ENCODE measurements around the gene RTCB.
"Not testable (repeated sequence)": the region's sequence is repeated elsewhere in the genome, so short reads cannot be mapped to it uniquely, and the experiment has no call there.

Gene RTCB

DNA sequence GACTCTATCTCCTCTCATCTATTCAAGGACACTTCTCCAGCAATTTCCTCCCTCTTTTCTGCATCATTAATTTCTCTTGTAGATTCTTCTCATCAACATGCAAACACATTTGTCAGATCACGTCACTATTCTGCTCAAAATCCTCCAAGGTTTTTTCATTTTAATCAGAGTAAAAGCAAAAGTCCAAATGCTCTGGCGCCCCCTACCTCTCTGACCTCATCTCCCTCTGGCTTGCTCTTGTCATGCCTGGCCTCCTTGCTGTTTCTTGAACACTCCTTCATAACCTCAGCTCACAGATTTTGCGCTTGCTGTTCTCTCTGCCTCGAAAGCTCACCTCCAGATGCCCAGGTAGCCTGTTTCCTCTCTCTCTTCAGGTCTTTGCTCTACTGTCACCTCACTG lies 22.4 kb downstream of the RTCB start:
- no peak for DNase-seq (ENCODE audit: low spot score)

DNA sequence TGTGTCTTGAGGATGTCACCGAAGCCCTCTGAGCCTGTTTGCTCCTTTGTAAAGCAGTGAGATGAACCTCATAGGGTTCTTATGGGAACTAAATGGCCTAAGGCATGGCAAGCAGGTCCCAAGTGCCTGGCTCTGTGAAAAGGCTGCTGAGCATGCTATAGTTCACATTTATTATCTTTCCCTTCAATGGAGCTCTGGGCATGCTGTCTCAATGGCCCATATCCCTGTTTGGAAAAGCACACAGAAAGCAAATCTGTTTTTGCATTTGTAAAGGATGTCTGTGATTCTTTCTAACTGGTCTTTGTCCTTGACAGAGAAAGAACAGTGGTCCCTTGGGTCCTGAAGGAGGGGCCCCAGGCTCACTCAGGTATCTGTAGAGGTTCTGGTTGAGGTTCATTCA lies 26.4 kb downstream of the RTCB start:
- DNase-seq (ENCODE audit: low spot score) = no peak

DNA sequence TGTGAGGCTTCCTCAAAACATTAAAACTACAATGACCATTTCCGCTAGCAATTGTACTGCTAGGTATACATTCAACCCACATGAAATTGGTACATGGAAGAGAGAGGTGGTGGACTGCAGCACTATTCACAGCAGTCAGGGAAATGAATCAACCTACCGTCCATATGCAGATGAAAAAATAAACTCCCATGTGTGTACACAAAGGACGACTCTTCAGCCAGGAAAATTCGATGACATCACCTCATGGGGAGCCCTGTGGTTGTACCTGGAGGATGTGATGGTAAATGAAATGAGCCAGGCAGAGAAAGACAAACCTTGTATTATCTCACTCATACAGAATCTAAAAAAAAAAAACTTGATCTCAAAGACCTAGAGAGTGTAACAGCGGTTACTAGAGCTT lies 31.1 kb downstream of the RTCB start:
- no peak for DNase-seq (ENCODE audit: low spot score)

DNA sequence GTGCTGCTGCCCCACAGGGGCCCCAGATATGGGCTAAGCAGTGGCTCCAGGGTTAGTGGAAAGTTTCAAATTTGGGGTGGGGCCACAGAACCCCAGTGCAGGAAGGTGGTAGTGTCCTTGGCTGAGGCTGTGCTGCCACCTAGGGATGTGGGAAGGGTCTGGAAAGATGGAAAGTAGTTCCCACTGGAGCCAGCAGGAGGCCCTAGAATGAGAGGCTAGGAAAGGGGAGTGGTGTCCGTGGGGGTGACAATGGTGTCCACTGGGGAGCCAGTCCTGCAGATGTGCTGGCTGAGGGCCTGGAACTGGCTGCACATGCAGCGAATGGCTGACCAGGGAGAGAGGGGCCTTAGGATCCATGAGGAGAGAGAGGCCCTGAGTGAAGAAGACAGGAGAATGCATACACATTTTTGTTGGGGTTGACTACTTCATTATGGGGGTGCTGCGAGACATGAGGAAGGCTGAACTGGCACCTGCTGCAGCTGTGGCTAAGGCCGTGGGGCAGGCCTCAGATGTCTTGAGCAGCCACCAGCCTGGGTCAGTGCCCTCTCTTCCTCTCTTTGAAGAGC lies 33.3 kb downstream of the RTCB start:
- no peak for DNase-seq (ENCODE audit: low spot score)

- no peak for DNase-seq (ENCODE audit: low spot score)
Measured at GRCh38 chr22:32376681-32377080, 35.4 kb downstream of the RTCB start.

DNA sequence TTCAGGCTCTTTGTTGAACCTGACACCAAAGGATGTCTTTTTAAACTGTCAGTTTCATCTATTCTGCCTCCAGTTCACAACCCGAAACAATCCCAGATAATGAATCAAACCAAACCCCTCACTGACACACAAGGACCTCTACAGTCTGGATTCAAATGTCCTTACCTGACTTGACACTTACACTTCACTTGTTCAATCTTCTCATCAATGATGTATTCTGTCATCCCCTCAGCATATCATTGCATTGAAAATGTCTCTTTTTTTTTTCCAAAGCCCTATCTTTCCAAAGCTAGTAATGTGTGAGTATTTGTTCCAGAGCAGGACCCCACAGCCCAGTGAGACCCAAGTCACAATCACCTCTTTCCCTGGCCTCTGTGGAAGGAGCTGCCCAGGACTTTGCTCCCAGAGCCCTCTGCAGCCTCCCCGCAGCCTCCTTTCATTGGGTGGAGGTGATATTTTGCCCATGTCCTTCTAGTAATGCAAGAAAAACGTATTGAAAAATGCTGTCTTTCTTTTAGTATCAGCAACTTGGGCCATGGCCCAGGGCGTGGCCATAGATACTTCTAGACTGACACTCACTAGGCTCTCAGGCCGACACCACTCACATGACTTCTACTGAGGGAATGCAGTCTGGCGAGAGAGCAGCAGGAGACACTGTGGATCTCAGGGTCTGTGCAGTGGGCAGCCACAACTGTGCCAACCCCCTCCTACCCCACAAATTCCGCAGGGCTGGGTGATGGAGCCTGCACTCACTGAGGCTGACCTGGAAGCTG lies 36.2 kb downstream of the RTCB start:
- DNase-seq (ENCODE audit: low spot score) = no peak

DNA sequence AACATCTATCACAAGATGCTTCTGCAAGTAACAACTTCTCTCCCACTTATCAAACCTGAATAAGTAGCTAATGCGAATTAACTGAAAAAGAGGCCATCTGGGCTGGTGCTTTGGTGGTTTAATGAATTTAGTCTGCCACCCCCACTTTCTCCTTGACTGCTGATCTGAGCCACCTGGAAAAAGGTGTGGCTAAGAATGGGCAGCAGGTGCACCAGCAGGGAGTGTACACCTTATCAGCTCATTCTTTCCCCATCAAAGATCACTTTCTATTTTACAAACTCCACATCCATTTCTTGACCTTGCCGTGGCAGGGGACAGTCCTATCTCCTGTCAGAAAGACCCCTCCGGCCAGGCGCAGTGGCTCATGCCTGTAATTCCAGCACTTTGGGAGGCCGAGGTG lies 47.8 kb downstream of the RTCB start:
- no peak for DNase-seq (ENCODE audit: low spot score)

- no peak for DNase-seq (ENCODE audit: low spot score)
Measured at GRCh38 chr22:32361257-32361656, 50.8 kb downstream of the RTCB start.

DNA sequence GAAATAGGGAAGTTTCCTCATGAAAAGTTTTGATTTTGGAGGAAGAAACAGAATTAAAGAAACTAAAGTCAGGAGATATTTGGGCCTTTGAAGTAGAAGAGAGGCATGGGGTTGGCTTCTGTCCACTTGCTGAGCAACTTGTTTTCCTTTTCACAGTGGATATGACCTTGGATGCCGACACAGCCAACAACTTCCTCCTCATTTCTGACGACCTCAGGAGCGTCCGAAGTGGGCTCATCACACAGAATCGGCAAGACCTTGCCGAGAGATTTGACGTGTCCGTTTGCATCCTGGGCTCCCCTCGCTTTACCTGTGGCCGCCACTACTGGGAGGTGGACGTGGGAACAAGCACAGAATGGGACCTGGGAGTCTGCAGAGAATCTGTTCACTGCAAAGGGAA lies 52.0 kb downstream of the RTCB start:
- DNase-seq (ENCODE audit: low spot score) = not testable (repeated sequence)

DNA sequence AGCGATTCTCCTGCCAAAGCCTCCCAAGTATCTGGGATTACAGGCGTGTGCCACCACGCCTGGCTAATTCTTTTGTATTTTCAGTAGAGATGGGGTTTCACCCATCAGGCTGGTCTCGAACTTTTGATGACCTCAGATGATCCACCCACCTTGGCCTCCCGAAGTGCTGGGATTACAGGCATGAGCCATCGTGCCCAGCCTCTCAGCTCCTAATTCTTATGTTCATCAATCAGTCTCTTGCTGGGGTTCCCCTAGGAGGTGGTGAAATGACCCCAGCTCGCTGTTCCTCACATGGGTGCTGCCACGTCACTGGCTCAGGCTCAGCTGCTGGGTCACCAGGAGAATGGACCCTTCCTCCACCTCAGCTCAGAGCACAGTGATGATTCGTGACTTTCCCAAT lies 54.5 kb downstream of the RTCB start, which contains the start of gene RFPL3:
Gene RFPL3, plus strand, starts transcription at position 301 of the 400 bp plus-strand sequence. CDS start 205 bp downstream, outside the sequence.
- DNase-seq (ENCODE audit: low spot score) = not testable (repeated sequence)

DNA sequence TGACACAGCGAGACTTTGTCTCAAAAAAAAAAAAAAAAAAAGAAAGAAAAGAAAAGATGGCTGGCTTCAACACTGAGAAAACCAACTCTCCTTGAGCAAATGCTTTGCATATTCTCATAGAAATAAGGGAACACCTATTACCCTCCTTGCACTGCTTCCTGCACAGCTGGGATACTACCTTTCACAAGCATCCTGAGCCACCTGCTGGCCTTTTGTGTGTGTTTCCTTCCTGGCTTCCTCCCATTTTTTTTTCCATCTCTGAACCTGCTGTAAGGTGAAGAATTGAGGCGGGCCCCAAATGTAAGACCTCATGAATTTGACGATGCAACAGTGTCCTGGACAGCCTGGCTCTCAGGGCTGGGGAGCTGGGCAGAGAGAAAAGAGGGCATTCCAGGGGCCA lies 56.3 kb downstream of the RTCB start:
- DNase-seq (ENCODE audit: low spot score) = no peak

GRCh38 chr22:32354360-32355351 lies 57.4 kb downstream of the RTCB start:
- DNase-seq (ENCODE audit: low spot score) = no peak

GRCh38 chr22:32353840-32354239 lies 58.2 kb downstream of the RTCB start:
- DNase-seq (ENCODE audit: low spot score) = no peak

DNA sequence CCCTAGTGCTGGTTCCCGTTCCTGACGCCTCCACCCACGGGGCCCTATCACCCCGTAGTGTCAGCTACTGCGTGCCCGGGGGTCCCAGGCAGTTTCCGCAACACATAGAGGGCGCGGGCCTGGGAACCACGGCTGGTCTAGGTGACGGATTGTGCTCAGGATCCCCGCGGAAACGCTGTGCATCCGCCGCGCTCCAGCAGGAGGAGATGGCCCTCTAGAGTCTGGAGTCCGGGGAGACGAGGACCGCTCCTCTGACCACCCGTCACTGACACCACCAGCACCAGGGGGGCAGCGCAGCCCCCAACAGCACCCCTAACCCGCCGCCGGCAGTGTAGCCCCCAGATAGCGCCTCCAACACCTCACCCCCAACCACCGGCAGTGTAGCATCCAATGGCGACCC lies 58.8 kb downstream of the RTCB start:
- no peak for DNase-seq (ENCODE audit: low spot score)

DNA sequence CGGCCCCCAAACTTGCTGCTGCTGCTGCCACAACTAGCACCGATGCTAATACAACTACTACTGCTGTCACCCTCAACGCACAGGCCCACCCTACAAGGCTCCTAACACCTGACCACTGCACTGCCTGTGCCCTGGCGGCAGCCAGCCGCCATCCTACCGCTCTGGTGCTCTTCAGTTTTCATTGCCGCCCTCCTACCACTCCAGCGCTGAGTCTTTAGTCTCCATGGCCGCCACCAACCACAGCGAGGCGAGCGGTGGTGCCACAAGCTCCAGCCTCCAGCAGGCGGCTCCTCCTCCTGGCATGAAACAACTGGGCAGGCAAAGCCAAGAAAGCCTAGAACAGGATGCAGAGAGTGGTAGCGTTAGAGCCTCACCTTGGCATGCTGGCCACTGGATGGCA lies 59.4 kb downstream of the RTCB start:
- DNase-seq (ENCODE audit: low spot score) = no peak

GRCh38 chr22:32351875-32352274 lies 60.2 kb downstream of the RTCB start:
- DNase-seq (ENCODE audit: low spot score) = not testable (repeated sequence)

DNA sequence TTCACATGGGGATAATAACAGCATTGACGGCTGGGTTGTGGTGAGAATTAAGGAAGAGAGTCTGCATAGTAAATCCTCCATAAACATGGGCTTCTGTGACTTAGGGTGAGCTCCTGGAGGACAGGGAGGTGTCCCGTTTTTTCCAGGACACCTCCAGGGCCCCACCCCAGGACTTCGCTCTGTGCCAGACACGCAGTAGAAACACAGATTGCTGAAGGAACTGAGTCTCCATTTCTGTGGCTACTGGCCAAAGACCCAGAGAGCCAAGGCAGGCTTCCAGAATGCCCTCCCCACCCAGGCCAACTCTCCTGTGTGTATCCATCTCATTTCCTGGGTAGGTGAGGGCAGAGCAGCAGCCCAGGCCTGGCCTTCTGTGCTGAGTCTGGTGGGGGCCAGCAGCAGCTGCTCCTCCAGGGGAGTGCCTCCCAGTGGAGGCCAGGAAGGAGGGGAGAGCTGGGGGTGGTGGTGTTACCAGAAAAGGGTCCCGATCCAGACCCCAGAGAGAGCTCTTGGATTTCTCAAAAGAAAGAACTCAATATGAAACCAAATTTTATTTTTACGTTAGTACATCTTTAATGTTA lies 63.9 kb downstream of the RTCB start:
- no peak for DNase-seq (ENCODE audit: low spot score)

DNA sequence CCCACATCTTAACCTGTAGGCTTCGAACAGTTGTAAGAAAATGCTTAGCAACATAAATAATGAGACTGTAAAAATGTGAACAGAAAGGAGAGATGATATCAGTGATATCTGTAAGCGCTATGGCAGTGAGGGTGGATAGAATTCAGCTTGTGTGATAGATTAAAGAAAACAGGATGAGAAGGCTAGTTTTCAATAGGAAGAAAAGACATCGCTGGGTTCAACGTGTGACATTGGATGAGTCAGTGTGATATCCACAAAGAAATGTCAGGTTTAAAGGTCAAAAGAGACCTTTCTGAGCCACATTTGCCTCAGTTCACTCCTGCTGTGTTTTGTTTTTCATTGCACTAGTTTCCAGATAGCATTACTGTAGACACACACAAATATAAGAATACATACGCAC lies 68.1 kb downstream of the RTCB start:
- DNase-seq (ENCODE audit: low spot score) = no peak

GRCh38 chr22:32342977-32343376 lies 69.1 kb downstream of the RTCB start:
- no peak for DNase-seq (ENCODE audit: low spot score)

DNA sequence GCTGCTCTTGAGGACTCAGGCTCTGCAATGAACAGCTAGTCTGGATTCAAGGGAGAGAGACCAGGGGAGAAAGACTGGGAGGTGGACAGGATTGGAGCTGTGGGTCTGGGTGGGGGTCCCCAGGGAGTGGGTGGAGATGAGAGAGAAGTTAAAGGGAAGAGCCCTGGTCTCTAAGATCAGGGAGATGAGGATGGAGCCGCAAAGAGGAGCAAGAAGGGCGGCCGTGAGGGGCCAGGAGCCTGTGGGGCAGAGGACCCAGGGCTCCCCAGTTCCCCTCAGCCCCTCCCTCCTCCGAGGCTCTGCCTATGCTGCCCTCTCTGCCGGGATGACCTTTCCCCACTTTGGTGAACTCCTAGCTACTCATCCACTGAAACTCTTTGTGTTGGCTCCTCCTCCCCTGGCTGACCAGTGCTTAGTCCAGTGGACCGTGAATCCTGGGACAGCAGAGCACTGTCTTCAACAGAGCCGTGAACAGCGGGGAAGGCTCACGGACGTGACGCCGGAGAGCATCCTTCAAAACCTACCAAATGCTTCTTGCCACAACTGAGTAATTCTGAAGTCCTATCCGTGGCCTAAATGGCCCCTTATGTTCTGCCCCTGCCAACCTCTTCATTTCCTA lies 70.8 kb downstream of the RTCB start:
- no peak for DNase-seq (ENCODE audit: low spot score)

- DNase-seq (ENCODE audit: low spot score) = no peak
Measured at GRCh38 chr22:32340411-32340810, 71.6 kb downstream of the RTCB start.

All from germinal center (tissue), 1 donor.